ENCODE results near the gene LRRC7. TPM values are rescaled to one million over a fixed set of nuclear protein-coding genes. Genes with fewer than 3 reads are reported as not detected.

Gene LRRC7
- total and polyA plus RNA-seq, 2 experiments from 2014 or later, result 1.2 TPM; not detected in 1

GRCh38 chr1:69693921-69694675 is 126.4 kb downstream of the LRRC7 start:
- H3K27ac ChIP-seq (ENCODE audit: low read depth), result no peak overlapping the region
- DNase-seq (ENCODE audit: low spot score) (no peak), ATAC-seq (no peak)
- no peak for TF ChIP-seq ZNF114 (CRISPR knock-in tag; IDR thresholded peaks at IDR 0.05)
- TF ChIP-seq POLR2AphosphoS5 (IDR thresholded peaks at IDR 0.05; ENCODE audit: low read depth), result no peak
- no peak for TF ChIP-seq CREB1 (CRISPR knock-in tag; IDR thresholded peaks at IDR 0.05; ENCODE audit: low read depth)
- TF ChIP-seq EZH2 (IDR thresholded peaks at IDR 0.05; ENCODE audit: low read depth, unreplicated experiment), result no peak
- TF ChIP-seq EZH2phosphoT487 (IDR thresholded peaks at IDR 0.05; ENCODE audit: unreplicated experiment), result no peak
- TF ChIP-seq JUNB (IDR thresholded peaks at IDR 0.05; ENCODE audit: unreplicated experiment), result no peak
- TF ChIP-seq NANOG (IDR thresholded peaks at IDR 0.05; ENCODE audit: borderline replicate concordance), result no peak
- no peak for TF ChIP-seq REST (IDR thresholded peaks at IDR 0.05; ENCODE audit: unreplicated experiment)
- no peak for TF ChIP-seq ZNF331 (CRISPR knock-in tag; IDR thresholded peaks at IDR 0.05; ENCODE audit: low read depth)
- TF ChIP-seq, protein P1, sequence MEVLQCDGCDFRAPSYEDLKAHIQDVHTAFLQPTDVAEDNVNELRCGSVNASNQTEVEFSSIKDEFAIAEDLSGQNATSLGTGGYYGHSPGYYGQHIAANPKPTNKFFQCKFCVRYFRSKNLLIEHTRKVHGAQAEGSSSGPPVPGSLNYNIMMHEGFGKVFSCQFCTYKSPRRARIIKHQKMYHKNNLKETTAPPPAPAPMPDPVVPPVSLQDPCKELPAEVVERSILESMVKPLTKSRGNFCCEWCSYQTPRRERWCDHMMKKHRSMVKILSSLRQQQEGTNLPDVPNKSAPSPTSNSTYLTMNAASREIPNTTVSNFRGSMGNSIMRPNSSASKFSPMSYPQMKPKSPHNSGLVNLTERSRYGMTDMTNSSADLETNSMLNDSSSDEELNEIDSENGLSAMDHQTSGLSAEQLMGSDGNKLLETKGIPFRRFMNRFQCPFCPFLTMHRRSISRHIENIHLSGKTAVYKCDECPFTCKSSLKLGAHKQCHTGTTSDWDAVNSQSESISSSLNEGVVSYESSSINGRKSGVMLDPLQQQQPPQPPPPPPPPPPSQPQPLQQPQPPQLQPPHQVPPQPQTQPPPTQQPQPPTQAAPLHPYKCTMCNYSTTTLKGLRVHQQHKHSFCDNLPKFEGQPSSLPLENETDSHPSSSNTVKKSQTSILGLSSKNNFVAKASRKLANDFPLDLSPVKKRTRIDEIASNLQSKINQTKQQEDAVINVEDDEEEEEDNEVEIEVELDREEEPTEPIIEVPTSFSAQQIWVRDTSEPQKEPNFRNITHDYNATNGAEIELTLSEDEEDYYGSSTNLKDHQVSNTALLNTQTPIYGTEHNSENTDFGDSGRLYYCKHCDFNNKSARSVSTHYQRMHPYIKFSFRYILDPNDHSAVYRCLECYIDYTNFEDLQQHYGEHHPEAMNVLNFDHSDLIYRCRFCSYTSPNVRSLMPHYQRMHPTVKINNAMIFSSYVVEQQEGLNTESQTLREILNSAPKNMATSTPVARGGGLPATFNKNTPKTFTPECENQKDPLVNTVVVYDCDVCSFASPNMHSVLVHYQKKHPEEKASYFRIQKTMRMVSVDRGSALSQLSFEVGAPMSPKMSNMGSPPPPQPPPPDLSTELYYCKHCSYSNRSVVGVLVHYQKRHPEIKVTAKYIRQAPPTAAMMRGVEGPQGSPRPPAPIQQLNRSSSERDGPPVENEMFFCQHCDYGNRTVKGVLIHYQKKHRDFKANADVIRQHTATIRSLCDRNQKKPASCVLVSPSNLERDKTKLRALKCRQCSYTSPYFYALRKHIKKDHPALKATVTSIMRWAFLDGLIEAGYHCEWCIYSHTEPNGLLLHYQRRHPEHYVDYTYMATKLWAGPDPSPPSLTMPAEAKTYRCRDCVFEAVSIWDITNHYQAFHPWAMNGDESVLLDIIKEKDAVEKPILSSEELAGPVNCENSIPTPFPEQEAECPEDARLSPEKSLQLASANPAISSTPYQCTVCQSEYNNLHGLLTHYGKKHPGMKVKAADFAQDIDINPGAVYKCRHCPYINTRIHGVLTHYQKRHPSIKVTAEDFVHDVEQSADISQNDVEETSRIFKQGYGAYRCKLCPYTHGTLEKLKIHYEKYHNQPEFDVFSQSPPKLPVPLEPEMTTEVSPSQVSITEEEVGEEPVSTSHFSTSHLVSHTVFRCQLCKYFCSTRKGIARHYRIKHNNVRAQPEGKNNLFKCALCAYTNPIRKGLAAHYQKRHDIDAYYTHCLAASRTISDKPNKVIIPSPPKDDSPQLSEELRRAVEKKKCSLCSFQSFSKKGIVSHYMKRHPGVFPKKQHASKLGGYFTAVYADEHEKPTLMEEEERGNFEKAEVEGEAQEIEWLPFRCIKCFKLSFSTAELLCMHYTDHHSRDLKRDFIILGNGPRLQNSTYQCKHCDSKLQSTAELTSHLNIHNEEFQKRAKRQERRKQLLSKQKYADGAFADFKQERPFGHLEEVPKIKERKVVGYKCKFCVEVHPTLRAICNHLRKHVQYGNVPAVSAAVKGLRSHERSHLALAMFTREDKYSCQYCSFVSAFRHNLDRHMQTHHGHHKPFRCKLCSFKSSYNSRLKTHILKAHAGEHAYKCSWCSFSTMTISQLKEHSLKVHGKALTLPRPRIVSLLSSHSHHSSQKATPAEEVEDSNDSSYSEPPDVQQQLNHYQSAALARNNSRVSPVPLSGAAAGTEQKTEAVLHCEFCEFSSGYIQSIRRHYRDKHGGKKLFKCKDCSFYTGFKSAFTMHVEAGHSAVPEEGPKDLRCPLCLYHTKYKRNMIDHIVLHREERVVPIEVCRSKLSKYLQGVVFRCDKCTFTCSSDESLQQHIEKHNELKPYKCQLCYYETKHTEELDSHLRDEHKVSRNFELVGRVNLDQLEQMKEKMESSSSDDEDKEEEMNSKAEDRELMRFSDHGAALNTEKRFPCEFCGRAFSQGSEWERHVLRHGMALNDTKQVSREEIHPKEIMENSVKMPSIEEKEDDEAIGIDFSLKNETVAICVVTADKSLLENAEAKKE (CRISPR knock-in tag; IDR thresholded peaks at IDR 0.05), result no peak
- TF ChIP-seq, protein P2, sequence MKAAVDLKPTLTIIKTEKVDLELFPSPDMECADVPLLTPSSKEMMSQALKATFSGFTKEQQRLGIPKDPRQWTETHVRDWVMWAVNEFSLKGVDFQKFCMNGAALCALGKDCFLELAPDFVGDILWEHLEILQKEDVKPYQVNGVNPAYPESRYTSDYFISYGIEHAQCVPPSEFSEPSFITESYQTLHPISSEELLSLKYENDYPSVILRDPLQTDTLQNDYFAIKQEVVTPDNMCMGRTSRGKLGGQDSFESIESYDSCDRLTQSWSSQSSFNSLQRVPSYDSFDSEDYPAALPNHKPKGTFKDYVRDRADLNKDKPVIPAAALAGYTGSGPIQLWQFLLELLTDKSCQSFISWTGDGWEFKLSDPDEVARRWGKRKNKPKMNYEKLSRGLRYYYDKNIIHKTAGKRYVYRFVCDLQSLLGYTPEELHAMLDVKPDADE (IDR thresholded peaks at IDR 0.05), result no peak
- TF ChIP-seq CTCF (conservative IDR thresholded peaks at IDR 0.05; ENCODE audit: low read depth in 2 of 2), result no peak
- TF ChIP-seq STAT1 (IDR thresholded peaks at IDR 0.05; ENCODE audit: unreplicated experiment), result no peak
- no peaks in the 10 kb centered on the region for H3K79me2 ChIP-seq (replicated peaks; ENCODE audit: insufficient read depth)
- H3K36me3 Mint-ChIP-seq (ENCODE audit: low read depth), result 0 out of 3 replicates have a peak, but pooled peaks cover 4% of the 10 kb centered on the region
- H3K27ac Mint-ChIP-seq, result no peak overlapping the region
- no peaks in the 10 kb centered on the region; the same call in 2 of the 3 replicates for H3K9me3 Mint-ChIP-seq
- H3K4me2 ChIP-seq, result no peak overlapping the region
- H3K4me1 ChIP-seq (ENCODE audit: insufficient read depth), result peaks cover 9% of the 10 kb centered on the region; the same call in 1 of the 2 replicates
- no peaks in the 10 kb centered on the region for H3K27me3 Mint-ChIP-seq (ENCODE audit: insufficient read depth, low read depth, poor library complexity)
- H3K9me2 ChIP-seq (ENCODE audit: insufficient read depth), result peaks cover 16% of the 10 kb centered on the region
- H3K4me1 Mint-ChIP-seq, result peaks cover 10% of the 10 kb centered on the region
- no peak overlapping the region for H2AFZ ChIP-seq
- H3K4me3 ChIP-seq, result no peak overlapping the region
- no peak overlapping the region for H3K4me3 Mint-ChIP-seq
- no peaks in the 10 kb centered on the region for H4K20me1 ChIP-seq (replicated peaks; ENCODE audit: insufficient read depth)
- no peaks in the 10 kb centered on the region for H3K36me3 ChIP-seq (ENCODE audit: insufficient read depth)
- no peaks in the 10 kb centered on the region for H3K27me3 ChIP-seq (ENCODE audit: insufficient read depth)
- H3F3A ChIP-seq (replicated peaks; ENCODE audit: low read depth), result no peaks in the 10 kb centered on the region
